ENCODE measurements around the gene TMEFF2.
"Not testable (repeated sequence)": the region's sequence is repeated elsewhere in the genome, so short reads cannot be mapped to it uniquely, and the experiment has no call there.

TMEFF2 gene

DNA sequence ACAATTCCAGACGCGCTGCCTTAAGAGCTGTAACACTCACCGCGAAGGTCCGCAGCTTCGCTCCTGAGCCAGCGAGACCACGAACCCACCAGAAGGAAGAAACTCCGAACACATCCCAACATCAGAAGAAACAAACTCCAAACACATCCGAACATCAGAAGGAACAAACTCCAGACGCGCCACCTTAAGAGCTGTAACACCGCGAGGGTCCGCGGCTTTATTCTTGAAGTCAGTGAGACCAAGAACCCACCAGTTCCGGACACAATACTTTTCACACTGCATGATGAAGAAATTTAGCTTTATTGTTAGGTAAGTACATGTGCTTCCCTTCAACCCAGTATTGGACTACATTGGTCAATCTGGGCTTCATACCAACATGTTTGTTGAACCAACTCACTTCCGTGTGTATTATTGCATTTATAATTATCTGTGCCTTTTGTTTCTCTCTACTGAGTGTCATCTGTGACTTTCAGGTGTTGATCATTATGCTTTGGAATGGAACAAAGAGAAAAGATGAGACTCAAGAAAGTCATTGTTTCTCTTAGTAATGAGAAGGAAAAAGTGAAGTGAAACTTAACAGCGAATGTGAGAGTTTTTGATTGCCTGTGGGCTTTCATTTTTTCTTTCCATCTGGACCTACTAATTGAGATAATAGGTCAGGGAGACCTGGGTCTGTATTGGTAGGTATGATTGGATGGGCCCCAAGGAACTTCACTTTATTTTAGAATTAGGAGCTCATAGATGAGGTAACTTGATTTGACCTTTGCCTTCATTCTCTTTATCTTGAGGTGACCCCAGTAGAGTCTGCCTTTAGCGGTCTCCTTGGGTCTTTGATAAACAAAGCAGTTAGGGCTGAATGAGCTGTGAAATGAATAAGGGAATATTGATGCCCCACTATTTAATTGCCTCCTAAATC, 271.7 kb downstream of the TMEFF2 start:
- DNase-seq = no peak

DNA sequence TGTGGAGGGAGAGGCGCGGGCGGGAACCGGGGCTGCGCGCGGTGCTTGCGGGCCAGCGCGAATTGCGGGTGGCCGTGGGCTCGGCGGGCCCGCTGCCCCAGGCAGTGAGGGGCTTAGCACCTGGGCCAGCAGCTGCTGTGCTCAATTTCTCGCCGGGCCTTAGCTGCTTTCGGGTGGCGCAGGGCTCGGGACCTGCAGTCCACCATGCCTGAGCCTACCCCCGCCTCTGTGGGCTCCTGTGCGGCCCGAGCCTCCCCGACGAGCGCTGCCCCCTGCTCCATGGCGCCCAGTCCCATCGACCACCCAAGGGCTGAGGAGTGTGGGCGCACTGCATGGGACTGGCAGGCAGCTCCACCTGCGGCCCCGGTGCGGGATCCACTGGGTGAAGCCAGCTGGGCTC, 273.1 kb downstream of the TMEFF2 start:
- not testable (repeated sequence) for DNase-seq

DNA sequence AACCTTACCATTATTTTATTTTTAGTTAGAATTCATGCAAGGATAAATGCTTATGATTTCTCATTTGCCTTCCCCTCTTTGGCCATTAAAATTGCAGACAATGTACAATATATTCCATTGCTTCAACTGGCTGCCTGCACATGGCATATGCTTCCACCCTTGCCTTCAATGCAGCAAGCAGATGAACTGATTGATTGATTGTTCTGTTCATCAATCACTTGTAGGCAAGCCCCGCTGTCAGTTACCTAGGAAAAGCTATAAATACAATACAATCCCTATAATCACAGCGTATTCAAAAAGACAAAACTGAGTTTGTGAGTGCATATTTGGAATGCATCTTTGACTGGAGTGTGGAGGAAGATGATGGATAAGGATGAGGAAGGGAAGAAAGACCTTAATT, 274.2 kb downstream of the TMEFF2 start:
- DNase-seq = no peak

DNA sequence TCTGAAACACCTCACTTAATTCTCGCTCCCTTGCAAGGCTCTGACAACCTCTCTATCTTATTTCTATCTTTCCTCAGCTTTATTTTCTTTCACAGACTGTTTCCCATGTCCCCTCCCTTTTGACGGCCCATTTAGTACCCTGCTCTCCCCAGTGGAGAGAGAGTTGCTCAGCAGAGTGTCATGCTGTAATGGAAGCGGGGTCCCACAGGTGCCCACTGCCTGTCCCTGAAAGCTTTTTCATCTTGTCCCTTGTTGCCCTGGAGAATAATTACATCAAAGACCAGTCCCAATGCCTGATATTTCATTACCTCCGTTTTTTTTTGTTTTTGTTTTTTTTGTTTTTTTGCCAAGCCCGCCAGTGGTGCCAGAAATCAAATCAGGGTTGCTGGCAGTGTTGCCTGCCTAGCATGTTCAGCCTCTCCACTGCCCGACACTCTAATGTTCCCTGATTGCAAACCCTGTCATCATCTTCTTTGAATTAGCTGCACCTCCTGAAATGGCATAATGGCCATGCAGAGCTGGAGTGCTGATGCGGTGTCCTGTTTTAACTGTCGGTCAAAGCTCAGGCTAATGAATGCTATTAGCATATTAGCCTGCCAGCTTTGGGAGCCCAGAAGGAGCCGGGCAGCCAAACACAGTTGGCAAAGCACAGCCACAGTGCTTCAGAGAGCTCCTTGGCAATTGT, 276.6 kb downstream of the TMEFF2 start:
- no peak for DNase-seq

DNA sequence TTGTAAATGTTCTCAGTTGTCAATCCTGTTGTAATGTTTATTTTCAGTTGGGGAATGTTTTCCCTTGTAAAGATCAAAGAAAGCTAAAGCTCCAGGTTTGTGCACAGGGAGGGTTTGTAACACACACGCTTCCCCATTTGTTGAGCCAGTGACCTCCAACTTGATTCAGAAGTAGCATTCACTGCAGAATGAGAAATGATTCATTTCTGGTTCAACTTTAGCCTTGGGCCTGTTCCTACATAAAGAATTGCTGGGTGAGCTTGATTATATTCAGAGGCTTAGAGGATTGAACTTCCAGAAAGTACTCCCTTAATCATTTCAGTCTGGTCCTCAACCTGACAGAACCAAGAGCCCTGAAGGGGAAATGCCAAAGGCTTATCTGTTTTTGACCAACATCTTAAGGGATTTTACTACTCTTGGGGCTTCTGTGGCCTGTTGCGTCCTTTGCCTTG, 277.3 kb downstream of the TMEFF2 start:
- DNase-seq = no peak

DNA sequence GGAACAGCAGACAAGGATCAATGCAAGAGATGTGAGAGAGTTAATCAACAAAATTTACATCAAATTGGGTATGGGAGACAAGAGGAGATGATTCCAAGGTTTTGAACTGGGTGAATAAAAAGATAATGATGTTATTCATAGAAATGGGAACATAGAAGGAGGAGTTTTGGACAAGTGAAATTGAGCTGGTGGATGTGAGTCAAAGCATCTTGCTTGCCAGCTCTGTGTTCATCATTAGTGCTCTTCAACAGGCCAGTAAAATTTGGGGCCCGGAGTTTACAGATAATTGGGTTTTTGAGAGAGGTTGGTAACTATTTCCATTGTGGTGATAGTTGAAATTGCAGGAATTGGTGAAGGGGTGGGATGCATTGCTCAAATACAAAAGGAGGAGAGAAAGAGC, 277.9 kb downstream of the TMEFF2 start:
- no peak for DNase-seq

DNA sequence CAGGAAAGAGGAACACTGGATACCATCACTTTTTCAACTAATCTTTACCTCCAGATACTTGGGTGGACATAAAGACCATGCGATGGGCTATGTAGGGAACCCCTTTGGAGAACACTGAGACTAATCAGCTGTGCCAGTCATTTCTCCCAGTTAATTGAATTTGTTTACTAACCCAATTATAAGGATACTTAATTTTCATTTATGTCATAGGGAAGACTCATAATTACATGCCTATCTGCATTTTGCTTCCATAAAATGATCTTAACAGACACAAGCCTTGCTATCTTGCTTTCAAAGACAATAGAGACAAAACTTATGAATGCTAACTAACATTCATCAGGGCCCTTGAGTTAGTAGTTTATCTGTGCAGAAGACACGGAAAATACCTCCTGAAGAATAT, 279.0 kb downstream of the TMEFF2 start:
- no peak for DNase-seq

DNA sequence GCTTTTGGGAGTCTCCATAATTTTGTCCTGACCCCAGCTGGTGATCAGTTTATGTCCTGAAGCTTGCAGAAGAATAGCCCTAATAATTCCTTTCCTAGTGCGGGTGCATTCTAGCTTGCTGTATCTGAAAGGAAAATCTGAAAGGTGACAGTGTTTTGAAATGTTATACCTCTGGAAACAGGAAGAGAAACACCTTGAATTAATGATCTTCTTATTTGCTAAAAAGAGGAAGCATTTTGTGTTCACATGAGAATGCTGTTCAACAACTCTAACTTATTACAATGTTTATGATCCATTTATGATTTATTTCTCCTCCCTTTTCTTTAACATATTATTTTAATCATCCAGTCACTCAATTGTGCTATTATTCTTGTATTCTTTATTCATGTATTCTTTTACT, 280.9 kb downstream of the TMEFF2 start:
- no peak for DNase-seq

DNA sequence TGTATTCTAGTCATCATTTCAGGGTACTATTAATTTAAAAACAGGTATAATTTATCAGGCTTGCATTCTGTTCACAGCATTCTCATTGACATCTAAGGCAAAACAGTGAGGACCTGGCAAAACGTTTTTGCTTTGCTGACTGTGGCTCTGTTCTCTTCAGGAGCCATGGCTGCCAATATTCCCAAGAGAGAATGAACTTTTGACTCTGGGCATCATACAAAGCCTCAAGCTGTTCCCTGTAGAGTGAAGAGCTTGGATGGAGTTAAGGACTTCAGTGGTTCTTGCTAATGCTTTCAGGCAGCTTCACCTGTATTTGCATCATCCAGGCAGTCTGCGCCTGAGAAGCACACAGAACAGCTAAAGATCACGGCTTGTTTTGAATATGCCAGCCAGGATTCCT, 282.0 kb downstream of the TMEFF2 start:
- DNase-seq = no peak

DNA sequence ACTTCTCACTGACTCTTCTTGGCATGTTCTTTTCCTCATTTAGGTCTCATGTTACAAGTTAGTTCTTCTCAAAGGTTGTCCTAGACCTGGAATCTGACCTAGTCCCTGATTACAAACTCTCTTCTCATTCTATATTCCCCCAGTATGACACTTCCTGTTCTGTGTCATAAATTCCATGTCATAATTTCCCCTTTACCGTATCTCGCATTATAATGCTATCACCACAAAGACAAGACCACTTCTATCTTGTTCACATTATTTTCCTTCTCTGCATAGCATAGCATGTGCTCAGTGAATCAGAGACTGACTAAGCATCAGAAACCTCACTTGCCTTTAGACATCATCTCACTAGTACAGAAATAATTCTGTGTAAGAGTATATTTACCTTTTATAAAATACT, 284.2 kb downstream of the TMEFF2 start:
- DNase-seq = no peak

DNA sequence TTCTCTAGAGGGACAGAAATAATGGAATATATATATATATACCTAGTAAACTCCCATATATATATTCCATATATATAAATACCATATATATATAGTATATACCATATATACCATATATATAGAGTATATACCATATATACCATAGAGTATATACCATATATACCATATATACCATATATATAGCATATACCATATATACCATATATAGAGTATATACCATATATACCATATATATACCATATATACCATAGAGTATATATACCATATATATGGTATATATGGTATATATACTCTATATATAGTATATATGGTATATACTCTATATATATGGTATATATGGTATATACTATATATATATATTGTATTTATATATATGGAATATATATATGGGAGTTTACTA, 285.9 kb downstream of the TMEFF2 start:
- DNase-seq = no peak

DNA sequence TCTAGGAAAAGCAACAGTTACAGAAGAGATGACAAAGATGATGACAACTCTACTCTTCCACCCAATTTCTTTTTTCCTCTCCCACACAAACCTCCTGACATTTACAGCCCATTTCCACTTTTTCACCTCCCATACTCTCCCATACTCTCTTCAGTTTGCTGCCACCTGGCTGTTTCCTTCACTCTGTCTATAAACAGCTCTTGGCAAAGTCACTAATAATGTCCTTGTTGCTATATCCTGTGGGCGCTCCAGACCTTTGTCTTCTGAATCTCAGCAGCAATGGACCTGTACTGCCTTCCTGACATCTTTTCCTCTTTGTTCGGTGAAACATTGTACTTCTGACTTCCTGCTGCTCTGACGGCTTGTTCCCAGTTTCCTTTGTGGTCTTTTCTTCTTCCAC, 287.2 kb downstream of the TMEFF2 start:
- DNase-seq = no peak

DNA sequence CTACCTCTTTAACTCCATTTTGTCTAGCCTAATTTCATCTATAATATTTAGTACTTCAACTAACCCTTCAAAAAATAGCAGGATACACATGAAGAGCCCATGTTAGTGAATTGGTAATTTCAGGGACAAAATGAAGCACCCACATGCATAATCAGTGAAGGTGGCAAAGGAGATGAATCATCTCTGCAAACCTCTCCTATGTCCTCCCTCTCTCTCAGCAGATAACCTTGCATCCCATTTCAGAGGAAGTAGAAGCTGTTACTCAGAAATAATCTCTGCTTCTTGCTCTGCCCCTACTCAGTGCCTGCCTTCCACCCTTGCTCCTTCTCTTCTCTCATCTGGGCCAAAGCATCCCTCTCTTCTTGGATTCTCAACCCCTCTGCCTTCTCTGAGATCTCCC, 287.6 kb downstream of the TMEFF2 start:
- DNase-seq = no peak

DNA sequence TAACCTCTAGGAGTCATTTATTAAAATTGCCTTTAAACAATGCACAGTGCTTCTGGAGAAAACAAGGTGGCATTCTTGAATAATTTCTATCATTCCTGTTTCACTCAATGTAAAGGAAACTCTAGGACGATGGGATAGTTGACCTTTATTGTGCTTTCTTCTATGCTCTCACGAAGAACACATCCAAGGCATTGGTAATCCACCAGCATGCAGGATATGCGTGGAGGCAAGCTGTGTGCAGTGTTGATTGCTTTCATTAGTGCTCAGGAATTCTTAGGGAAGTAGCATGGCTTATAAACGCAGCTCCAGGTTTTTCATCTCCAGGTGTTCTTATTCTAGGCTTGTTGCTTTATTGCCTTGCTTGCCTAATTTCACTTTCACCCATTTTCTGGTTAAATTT, 289.4 kb downstream of the TMEFF2 start:
- DNase-seq = no peak

DNA sequence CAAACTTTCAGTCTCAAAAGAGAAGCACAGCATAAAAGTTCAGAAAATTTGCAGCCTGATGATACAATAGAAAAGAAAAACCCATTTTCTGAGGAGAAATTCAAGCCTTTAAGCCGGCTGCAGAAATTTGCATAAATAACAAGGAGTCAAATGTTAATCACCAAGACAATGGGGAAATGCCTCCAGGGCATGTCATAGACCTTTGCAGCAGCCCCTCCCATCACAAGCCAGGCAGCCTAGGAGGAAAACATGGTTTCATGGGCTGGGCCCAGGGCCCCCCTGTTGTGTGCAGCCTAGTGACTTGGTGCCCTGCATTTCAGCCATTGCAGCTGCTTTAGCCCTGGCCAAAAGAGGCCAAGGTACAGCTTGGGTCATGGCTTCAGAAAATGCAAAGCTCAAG, 293.7 kb downstream of the TMEFF2 start:
- no peak for DNase-seq

DNA sequence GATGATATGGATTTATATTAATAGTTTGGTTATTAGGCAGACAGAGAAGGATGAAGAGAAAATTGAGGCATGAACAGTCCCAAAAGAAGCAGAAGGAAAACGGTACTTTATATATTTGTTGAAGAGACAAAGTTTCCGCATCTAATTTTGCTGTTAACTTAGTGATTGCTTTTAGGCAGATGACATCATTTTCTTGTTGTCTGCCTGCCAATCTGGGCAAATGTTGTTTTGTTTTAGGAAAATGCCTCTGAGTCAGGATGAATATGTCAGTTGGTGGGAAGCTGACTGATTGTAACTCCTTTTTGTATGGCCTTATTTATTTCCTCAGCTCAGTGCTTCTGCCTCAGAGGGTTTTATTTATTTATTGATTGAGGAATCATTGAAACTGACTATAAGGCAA, 295.3 kb downstream of the TMEFF2 start:
- no peak for DNase-seq
